ENCODE measurements around the gene SFTA2.
"Not testable (repeated sequence)": the region's sequence is repeated elsewhere in the genome, so short reads cannot be mapped to it uniquely, and the experiment has no call there.

SFTA2 gene

DNA sequence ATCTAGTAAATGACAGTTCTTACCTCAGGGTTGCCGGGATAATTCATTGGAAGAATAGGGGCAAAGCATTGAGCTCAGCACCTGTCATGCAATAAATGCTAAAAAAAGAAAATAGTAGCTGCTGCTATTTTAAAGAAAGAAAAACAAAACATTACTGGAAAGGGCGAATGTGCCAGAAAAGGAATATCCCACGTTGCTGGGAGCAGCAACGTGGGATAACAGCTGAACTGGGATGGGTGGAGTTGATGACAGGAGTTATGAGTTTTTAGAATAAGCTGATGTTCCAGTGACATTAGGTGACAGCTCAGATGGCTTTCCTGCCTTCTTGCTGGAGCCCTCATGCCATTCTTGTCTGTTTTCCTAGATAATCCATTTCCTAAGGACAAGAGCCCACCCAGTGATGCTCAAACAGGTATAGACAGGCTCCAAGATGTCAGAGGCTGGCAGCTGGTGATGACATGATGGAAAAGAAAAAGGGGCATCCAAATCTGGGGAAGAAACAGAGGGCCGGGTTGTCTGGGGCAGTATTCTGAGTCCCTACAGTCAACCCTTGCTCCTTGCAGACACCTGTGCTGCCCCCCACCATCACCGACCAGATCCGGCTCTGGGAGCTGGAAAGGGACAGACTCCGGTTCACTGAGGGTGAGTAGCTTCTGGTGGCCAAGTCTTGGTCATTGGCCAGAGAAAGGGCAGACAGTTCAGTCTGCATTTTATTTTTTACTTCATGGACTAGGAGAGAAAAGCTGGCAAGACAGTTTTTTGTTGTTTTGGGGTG, 19.0 kb downstream of the SFTA2 start:
- DNase-seq (ENCODE audit: low spot score) = no peak

DNA sequence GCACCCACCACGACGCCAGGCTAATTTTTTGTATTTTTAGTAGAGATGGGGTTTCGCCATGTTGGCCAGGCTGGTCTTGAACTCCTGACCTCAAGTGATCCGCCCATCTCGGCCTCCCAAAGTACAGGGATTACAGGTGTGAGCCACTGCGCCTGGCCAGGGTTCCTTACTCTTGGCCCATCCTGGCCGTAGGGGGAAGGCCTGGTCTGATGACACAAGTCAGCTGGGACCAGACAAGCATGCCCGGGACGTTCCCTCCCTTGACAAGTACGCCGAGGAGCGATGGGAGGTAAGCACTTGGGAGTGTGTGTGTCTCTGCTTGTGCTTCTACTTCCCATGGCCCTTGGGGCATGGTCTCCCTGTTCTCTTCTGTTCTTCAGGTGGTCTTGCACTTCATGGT, 21.5 kb downstream of the SFTA2 start:
- DNase-seq (ENCODE audit: low spot score) = not testable (repeated sequence)

DNA sequence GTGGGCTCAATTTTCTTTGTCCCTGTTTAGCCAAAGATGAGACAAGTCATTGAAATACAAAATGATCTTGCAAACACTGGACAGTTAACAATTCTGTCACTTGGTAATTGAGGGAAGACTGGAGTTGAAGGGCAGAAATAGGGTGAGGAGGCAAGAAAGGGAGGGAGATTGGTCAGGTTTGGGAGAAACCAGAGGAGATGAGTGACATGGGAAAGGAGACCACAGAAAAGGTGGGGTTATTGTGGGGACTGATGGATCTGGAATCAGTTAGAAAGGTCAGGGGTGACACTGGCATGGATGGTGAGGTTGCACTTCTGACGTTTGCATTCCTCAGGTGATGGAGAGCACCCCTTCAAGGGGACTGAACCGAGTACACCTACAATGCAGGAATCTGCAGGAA, 23.3 kb downstream of the SFTA2 start:
- no peak for DNase-seq (ENCODE audit: low spot score)

DNA sequence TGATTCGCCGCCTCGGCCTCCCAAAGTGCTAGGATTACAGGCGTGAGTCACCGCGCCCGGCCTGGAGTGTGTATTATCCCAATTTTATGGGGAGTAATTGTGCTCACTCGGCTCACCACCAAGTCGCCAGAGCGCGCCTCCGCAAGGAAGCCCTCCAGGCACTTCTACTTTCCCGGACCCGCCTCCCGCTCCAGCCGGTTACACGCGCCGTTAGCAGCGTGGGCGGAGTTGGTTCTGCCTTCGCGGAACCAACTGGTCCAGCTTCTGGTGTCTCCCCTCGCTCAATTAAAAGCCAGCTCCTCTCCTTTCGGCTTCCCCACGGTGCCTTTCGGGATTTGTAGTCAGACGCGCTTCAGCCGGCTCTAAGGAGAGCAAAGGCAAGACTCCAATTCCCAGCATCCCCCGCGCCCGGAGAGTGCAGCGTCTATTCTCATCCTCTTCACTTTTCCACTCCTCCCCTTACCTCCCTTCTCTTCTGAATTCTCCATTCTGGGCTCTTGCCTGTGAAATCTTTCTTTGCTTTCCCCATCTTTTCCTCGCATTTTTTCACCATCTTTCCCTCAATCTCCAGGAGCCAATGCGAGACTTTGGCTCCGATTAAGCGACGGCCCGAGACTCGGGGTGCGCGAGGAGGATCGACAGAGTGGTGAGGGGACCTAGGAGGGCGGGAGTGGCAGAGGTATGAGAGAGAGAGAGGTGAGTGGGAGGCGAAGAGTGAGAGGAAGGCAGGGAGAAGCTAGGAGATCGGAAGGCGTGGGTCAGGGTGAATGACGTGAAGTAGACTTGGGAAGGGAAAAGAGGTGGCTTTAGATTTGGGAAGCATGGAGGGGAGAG, 24.0 kb downstream of the SFTA2 start, which contains the start of gene GTF2H4:
GTF2H4 (plus strand) TSS at position 450 of the 834 bp plus-strand sequence.
- DNase-seq (ENCODE audit: low spot score) = peak; percentile 98

DNA sequence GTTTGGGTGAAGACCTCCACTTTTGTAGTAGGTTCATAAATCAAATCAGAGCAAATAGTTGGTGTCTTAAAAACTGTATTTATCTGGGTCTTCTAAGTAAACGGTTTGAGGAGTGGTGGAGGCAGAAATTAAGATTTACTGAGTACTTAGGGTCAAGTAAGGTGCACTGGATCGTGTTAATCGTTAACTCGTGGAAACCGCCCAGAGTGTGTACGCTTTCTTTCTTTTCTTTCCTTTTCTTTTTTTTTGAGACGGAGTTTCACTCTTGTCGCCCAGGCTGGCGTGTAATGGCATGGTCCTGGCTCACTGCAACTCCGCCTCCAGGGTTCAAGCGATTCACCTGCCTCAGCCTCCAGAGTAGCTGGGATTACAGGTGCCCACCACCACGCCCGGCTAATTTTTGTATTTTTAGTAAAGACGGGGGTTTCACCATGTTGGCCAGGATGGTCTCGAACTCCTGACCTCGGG, 24.6 kb downstream of the SFTA2 start:
- DNase-seq (ENCODE audit: low spot score) = not testable (repeated sequence)

DNA sequence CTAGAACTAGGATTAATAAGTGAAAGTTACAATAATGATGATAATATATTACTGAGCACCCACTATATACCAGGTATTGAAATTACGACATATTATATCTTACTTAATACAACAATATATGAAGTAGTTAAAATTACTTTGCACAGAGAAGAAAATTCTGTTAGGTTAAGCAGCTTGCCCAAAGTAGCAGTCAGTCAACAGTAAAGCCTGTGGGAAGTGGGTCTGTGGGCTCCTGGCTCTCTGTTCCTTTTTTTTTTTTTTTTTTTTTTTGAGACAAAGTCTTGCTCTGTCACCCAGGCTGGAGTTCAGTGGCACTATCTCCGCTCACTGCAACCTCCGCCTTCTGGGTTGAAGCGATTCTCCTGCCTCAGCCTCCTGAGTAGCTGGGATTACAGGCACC, 28.7 kb downstream of the SFTA2 start:
- DNase-seq (ENCODE audit: low spot score) = no peak

DNA sequence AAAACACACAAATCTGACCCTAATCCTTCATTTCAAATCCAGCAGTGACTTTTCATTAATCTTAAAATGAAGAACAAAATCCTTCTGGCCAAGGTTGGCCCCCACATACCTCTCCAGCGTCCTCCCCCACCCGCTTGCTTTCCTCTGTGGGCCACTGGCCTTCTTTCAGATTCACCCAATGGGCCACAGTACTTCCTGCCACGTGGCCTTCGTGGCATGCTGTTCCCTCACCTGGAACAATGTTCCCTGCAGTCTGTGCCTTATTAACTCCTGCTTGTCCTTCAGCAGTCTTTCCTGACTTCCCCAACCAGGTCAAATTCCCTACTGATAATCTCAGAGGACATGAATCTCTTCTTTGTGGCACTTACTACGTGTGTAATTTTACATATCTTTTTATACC, 29.3 kb downstream of the SFTA2 start:
- DNase-seq (ENCODE audit: low spot score) = no peak

DNA sequence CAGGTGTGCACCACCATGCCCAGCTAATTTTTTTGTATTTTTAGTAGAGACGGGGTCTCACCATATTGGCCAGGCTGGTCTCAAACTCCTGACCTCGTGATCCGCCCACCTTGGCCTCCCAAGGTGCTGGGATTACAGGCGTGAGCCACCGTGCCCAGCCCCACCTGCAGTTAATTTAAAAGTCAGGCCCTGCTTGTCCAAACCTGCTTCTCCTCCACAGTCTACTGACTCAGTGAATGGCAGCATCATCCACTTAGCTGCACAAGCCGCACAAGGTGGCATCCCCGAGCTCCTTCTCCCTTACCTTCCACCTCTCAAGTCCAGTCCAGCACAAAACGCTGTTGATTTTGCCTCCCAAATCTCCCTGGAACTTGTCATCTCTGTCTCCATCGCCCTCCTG, 29.8 kb downstream of the SFTA2 start:
- DNase-seq (ENCODE audit: low spot score) = not testable (repeated sequence)

DNA sequence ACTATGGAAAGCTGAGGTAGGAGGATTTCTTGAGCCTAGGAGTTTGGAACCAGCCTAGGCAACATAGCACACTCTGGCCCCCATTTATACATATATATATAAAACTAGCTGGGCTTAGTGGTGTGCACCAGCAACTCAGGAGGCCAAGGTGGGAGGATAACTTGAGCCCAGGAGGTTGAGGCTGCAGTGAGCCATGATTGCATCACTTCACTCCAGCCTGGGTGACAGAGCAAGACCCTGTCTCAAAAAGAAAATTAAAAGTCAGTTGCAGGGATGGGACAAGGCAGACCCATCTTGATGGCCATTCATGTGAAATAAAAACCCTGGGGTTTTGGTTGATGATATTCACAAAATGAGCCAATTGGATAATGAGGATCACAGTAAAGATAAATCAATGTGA, 30.5 kb downstream of the SFTA2 start:
- DNase-seq (ENCODE audit: low spot score) = no peak

DNA sequence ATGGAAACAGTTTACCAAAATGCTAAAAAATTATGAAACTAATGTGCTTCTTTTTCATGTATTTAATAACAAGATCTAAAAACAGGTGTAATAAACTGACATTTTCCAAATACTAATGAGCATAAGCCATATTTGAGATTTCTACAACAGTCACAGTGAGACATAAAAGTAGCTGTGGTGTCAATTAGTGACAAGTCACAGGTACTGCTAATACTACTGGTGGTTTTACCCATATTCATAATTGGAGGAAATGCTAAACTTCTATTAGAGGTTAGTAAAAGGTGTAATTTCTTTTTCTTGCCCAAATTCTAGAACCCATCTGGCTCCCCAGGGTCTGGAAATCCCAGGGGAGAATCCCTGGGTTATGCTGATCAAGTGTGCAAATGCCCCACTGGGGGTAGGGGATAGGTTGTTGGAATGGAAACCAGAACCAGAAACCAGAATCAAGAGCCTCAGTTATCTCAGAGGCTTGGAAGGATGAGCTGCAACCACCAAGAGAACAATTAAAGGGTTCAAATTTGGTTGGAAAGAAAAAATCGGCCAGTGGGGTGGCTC, 31.0 kb downstream of the SFTA2 start:
- DNase-seq (ENCODE audit: low spot score) = no peak

DNA sequence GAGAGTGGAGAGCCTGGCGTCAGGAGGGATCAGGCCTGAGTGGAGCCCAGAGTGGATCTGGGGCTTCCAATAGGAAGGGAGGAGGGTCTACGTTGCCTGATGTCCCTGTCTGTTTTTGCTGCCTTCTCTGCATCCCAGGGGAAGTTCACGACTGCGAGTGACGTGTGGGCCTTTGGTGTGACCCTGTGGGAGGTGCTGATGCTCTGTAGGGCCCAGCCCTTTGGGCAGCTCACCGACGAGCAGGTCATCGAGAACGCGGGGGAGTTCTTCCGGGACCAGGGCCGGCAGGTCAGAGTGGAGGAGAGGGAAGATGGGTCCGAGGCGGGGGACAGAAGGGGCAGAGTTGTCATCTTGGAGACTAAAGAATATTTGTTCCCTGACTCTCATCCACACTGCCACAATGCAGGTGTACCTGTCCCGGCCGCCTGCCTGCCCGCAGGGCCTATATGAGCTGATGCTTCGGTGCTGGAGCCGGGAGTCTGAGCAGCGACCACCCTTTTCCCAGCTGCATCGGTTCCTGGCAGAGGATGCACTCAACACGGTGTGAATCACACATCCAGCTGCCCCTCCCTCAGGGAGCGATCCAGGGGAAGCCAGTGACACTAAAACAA, 33.1 kb downstream of the SFTA2 start:
- DNase-seq (ENCODE audit: low spot score) = no peak

DNA sequence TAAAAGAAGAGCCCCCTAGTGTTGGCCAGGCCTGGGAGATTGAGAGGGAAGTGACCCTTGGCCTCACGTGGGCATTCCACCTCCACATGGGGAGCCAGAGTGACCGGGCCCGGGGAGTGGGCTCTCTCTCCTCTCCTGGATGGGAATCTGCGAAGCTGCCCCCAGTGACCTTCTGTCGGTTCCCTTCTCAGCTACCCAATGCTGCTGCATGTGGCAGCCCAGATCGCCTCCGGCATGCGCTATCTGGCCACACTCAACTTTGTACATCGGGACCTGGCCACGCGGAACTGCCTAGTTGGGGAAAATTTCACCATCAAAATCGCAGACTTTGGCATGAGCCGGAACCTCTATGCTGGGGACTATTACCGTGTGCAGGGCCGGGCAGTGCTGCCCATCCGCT, 34.1 kb downstream of the SFTA2 start:
- DNase-seq (ENCODE audit: low spot score) = no peak

DNA sequence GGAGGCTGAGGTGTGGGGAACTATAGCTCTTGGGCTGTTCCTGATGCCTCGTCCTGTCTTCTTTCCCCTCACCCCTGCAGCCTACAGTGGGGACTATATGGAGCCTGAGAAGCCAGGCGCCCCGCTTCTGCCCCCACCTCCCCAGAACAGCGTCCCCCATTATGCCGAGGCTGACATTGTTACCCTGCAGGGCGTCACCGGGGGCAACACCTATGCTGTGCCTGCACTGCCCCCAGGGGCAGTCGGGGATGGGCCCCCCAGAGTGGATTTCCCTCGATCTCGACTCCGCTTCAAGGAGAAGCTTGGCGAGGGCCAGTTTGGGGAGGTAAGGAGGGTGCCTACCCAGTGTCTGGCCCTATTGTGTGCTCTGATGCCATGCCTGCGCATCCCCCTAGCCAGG, 35.4 kb downstream of the SFTA2 start:
- DNase-seq (ENCODE audit: low spot score) = no peak

DNA sequence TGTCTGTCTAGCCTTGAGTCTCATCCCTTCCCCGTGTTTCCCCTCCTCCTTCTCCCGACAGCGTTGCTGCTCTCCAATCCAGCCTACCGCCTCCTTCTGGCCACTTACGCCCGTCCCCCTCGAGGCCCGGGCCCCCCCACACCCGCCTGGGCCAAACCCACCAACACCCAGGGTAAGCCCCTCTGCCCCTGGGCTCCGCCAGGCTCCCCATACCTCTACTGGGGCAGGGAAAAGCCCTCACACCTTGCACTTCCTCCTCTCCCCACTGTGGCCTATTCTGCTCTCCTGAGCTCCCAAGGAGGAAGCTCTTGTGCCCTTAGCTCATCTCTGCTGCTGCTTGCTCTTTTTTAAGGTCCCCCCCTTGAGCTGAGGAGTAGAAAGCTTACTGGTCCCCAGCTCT, 36.6 kb downstream of the SFTA2 start:
- no peak for DNase-seq (ENCODE audit: low spot score)

DNA sequence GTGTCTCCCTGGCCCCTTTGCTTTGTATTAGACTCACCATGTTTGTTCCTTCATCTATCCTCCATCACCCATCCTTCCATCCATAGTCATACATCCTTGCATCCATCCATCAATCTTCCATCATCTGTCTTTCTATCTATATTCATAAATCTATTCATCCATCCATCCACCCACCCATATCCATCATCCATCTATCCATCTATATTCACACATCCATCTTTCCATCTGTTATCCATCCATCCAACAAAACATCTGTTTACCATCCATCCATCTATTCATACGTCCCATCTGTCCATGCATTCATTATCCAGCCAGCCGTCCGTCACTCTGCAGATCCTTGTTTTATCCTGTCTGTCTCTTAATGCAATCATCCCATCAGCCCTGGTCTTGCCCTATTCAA, 37.0 kb downstream of the SFTA2 start:
- no peak for DNase-seq (ENCODE audit: low spot score)

DNA sequence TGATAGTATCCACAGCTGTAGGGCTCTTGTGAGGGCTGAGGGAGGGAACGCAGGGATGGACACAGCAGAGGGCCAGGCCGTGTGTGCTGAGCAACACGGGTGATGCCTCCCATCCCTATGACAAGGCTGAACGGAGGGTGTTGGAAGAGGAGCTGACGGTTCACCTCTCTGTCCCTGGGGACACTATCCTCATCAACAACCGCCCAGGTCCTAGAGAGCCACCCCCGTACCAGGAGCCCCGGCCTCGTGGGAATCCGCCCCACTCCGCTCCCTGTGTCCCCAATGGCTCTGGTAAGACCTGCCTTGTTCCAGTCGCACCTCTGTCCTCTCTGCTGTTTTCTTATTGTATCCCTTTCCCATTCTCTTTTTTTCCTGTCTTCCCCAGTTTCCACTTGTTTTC, 37.6 kb downstream of the SFTA2 start:
- no peak for DNase-seq (ENCODE audit: low spot score)

DNA sequence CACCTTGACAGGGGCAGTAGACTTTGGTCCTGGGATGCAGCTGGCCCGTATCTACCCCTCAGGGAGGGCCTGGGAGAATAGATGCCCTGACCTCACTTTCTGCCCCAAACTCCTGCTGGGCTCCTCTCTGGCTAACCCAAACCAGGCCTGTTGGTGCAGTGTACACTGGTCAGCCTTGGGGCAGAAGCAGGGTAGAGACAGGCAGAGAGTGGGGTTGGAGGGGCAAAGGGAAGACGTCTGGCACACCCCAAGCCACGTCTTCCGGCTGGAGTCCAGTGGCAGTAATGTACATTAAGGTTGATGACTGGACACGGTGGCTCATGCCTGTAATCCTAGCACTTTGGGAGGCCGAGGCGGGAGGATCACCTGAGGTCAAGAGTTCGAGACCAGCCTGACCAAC, 38.3 kb downstream of the SFTA2 start:
- no peak for DNase-seq (ENCODE audit: low spot score)

DNA sequence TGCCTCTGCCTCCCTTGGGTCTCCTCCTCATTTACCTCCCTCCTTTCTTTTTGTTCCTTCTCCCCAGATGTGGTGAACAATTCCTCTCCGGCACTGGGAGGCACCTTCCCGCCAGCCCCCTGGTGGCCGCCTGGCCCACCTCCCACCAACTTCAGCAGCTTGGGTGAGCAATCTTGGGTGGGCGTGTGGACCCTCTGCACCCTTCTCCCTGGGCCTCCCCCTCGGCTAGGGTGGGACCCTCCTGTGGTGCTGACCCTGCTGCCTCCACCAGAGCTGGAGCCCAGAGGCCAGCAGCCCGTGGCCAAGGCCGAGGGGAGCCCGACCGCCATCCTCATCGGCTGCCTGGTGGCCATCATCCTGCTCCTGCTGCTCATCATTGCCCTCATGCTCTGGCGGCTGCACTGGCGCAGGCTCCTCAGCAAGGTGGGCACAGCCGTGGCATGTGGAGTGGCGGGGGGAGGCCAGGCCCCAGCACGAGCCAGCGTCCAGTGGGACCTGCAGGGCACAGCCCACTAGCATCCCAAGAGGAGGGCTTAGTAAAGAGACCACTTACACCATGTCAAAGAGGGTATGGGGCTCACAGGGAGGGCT, 38.9 kb downstream of the SFTA2 start:
- no peak for DNase-seq (ENCODE audit: low spot score)

DNA sequence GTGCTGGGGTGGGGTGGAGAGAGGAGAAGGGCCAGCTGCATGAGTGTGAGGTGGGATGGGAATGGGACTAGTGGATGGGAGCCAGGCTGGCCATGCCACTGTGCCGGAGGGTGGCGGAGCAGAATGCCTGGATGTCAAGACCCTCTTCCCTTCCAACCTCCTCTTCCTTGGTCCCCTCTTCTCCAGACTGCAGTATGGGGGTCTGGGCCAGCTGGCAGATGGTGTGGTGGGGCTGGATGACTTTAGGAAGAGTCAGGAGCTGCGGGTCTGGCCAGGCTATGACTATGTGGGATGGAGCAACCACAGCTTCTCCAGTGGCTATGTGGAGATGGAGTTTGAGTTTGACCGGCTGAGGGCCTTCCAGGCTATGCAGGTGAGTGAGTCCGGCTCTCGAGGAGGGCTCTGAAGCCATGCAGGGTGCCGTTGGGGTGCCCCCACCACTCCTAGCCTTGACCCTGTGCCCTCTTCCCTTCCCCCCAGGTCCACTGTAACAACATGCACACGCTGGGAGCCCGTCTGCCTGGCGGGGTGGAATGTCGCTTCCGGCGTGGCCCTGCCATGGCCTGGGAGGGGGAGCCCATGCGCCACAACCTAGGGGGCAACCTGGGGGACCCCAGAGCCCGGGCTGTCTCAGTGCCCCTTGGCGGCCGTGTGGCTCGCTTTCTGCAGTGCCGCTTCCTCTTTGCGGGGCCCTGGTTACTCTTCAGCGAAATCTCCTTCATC, 40.0 kb downstream of the SFTA2 start:
- DNase-seq (ENCODE audit: low spot score) = no peak

DNA sequence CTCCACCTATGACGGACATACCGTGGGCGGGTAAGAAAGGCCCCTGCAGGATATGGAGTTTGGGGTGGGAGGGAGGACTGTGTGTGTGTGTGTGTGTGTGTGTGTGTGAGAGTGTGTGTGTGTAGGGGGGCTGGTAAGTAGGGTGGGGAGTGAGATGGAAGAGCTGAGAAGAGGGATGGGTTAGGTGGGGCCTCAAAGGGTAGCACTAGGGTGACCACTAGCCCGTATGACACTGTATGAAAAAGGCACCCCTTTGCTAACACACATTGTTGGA, 40.6 kb downstream of the SFTA2 start:
- DNase-seq (ENCODE audit: low spot score) = no peak
